Mesenteric fat pad (tissue), 1 donor: ENCODE results near the gene CHST11. TPM values are rescaled to one million over a fixed set of nuclear protein-coding genes. Genes with fewer than 3 reads are reported as not detected.

Experiments used
- DNase-seq: peaks from one replicate; pipeline ENCODE4 v3.0.0-alpha.2; 2020; ENCODE audit warnings: low spot score
- total RNA-seq: library from RNA; stranded (reverse); fragmentation: NEBNext Ultra II Directional; extraction: Animal tissue kit (Norgen Biotek cat#: 25700); gene quantifications from one replicate; pipeline ENCODE4 v1.2.1, GENCODE V29; 2021
- donor health status: DM: yes; HTN: yes; CAD: no.

CHST11 gene
- total RNA-seq, 1 donor from 2014 or later: 15.4 TPM

GRCh38 chr12:104502638-104503037, 45.9 kb downstream of the CHST11 start:
- DNase-seq: no peak

- no peak for DNase-seq
Observed at GRCh38 chr12:104503191-104503590, 46.4 kb downstream of the CHST11 start.

DNA sequence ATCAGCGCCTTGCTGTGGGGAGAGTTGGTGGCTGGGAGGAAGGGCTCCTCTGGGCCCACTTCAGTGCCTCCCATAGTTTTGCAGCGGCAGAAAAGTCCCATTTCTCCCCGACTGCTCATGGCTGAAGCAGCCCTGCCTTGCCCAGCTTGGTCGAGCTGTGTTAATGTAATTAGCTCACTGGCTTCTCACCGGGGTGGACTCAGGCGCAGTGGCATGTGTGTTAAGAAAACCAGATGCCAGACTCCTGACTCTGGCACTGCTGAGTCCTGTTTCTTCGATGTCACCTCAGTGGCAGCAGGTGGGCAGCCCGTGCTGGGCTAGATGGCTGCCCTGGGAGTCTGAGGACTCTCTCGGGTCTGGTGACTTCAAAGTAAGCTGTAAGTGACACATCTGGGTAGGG, 47.4 kb downstream of the CHST11 start:
- DNase-seq: no peak

DNA sequence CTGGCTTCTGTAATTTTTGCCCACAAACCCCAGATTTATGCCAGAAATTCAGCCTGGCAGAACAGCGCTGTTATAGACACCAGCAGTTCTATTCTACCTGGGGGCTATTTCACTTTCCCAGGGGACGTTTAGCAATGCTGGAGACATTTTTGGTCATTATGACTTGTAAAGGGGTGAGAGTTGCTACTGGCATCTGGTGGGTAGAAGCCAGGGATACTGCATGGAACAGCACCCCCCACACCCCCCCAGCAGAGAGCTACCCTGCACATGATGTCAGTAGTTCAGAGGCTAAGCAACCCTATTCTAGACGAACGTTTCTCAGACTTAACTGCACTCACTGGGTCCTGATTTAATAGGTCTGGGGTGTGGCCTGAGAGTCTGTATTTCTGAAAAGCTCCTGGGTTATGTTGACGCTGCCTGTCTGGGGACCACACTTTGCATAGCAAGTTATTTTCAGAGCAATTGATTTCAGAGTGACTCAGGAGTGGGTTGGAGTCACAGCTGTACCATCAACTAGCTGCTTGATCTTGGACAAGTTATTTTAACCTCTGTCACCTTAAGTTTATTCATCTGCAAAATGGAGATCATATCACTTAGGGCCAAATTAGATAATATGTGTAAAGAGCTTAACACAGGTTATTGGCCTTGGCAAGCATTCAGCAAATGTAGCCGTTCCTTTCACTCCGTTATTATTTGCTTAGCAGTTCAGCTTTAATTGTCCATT, 48.5 kb downstream of the CHST11 start:
- DNase-seq: no peak

GRCh38 chr12:104506676-104507401, 50.1 kb downstream of the CHST11 start:
- DNase-seq: no peak

- no peak for DNase-seq
Observed at GRCh38 chr12:104507672-104508071, 50.9 kb downstream of the CHST11 start.

DNA sequence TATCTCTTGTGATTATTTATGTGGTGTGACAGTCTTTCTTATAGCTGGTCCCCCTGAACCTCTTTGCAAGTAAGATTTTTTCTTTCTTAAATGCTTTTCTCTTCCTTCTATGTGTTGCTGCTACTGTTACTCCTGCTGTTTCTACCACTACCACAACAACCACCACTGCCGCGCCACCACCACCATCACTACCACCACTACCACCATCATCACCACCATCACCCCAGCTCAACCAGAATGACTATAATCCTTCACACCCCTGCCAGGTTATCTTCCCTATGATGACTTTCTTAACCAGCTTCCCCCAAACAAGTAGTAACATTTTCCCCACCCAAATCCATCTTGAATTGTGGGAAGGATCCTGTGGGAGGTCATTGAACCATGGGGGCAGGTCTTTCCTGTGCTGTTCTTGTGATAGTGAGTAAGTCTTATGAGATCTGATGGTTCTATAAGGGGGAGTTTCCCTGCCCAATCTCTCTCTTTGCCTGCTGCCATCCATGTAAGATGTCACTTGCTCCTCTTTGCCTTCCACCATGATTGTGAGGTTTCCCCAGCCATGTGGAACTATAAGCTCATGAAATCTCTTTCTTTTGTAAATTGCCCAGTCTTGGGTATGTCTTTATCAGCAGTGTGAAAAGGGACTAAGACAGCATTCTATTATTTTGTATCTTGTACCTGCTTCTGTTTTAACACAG, 52.2 kb downstream of the CHST11 start:
- no peak for DNase-seq

DNA sequence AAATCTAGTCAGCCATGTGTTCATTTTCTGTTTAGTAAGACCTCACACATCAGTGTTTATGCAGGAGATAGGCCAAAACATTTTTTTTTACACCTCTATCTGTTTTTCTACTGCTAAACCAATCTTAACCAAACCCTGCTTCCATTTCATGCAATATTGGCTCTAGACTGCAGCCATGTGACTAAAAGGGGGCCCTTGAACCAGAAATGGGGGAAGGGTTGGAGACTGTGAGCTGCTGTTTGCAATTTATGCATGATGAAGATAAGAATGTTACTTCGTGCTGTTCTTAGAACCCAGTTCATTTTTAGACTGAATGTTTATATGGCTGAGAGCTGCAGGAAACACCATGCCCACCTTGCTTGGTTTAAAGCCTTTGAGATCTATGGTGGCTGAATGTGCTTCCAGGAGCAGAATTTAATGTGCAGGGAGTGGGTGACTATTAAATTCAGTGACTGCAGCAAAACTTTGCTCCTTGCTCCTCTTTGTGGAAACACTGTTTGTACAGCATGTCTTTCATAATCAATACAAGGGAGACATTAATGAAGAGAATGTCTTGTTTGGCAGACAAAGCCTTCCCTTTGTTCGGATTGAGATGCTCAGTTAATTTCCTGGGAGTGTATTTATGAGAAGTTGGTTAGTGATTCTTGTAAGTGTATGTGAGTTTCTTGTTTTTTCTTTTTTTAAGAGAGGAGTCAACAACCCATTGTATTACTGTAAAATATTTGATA, 53.6 kb downstream of the CHST11 start:
- DNase-seq: no peak

- no peak for DNase-seq
Observed at GRCh38 chr12:104510873-104511440, 54.2 kb downstream of the CHST11 start.

- DNase-seq: no peak
Observed at GRCh38 chr12:104513681-104514080, 56.9 kb downstream of the CHST11 start.

DNA sequence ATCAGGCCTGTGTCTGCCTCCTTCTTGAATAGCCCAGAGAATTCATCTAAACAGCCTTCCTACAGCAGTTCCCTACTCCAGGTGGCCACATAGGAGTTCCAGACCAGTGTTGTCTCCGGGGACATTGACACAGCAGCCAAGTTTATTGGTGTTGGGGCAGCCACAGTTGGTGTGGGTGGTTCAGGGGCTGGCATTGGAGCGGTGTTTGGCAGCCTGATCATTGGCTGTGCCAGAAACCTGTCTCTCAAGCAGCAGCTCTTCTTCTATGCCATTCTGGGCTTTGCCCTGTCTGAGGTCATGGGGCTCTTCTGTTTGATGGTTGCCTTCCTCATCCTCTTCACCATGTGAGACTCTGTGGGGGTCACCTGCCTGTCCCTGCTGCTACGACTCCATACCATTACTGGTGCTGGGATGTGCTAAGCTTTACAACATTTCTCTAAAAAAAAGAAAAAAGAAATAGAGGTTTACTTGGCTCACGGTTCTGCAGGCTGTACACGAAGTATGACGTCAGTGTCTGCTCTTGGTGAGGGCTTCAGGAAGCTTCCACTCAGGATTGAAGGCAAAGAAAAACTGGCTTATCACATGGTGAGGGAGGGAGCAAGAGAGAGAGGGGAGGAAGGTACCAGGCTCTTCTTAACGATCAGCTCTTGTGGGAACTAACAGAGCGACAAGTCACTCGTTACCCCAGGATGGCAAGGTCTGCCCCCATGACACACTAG, 57.5 kb downstream of the CHST11 start:
- DNase-seq: no peak

DNA sequence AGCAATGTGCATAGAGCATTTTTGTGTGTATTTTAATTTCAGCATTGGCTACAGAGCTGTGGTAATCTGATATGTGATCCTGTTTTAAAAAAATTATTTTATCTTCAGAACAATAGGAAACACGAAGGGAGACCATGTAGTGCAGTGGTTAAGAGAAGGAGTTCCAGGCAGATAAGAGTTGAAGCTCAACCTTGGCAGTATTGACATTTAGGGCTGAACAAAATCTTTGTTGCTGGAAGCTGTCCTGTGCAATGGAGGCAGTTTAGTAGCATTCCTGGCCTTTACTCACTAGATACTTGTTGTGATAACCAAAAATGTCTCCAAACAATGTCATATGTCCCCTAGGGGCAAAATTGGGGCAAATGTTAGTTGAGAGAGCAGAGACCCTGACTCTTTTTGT, 59.2 kb downstream of the CHST11 start:
- DNase-seq: no peak

- DNase-seq: no peak
Observed at GRCh38 chr12:104516821-104517220, 60.1 kb downstream of the CHST11 start.

- no peak for DNase-seq
Observed at GRCh38 chr12:104517880-104518279, 61.1 kb downstream of the CHST11 start.

GRCh38 chr12:104519190-104520019, 62.7 kb downstream of the CHST11 start:
- no peak for DNase-seq

DNA sequence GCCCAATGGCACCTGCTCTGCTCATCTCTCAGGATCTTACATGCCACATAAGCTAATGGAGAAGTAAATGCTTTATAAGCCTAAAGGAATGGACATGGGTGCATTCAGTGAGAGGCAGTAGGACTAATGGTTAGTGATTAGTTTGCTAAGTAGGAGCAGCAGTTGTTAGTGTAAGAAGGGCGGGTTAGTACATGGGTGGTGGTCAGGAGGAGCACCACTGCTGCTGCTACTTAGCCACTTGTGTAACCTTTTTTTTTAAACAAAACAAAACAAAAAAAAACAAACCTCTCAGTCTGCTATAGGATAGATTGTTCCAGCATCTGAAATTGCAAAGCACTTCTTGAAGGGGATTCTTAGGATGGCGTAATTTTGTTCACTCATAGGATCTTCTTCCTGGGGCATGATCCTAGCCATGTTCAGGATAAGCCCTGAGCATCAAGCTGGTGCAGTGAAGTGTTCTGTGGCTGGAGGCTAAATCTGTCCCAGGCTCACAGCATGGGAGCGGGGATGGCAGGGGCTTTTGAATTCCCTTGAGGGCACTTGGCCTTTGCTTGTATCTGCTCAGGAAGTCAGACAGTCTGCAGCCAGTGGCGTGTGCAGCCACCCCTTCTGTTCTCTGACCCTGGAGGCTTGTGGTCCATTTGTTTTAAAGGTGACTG, 63.6 kb downstream of the CHST11 start:
- DNase-seq: no peak

DNA sequence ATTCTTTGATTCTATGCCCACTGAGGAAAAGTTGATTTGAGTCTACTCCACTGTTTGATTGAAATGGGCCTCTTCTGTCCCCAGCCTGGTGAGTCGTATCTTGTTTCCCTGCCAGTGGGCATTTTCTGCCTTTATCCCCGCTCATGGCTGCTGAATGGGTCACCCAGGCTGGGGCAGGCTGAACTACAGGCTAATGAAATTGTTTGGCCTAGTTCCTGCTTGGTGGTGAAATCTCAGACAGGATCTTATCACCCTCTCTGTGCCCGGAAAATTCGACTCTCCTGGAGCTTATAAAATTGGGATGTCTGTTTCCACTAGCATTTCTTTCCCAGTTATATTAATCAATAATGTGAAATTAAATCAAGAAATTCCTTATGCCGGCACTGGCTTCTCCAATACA, 65.0 kb downstream of the CHST11 start:
- no peak for DNase-seq

GRCh38 chr12:104522985-104523722, 66.4 kb downstream of the CHST11 start:
- no peak for DNase-seq
